ENCODE measurements around the gene PKP3.
"Not testable (repeated sequence)": the region's sequence is repeated elsewhere in the genome, so short reads cannot be mapped to it uniquely, and the experiment has no call there.

Gene PKP3

GRCh38 chr11:424232-424631 lies 30.2 kb downstream of the PKP3 start:
- no peak overlapping the region for H3K4me3 ChIP-seq (ENCODE audit: low read length)

GRCh38 chr11:424766-425165 lies 30.8 kb downstream of the PKP3 start:
- not testable (repeated sequence) for H4K20me1 ChIP-seq (ENCODE audit: insufficient read depth, low read length); H3K4me3 ChIP-seq (ENCODE audit: low read length); H2AFZ ChIP-seq (ENCODE audit: low read length); DNase-seq; H3K4me1 ChIP-seq (ENCODE audit: low read length); H3K9me3 ChIP-seq (replicated peaks; ENCODE audit: insufficient read depth, low read length); H3K36me3 ChIP-seq (replicated peaks; ENCODE audit: insufficient read depth, low read length); H3K9ac ChIP-seq (ENCODE audit: low read length); H3K79me2 ChIP-seq (ENCODE audit: low read length); H3K27ac ChIP-seq (ENCODE audit: low read length); H3F3A ChIP-seq (ENCODE audit: insufficient read depth, low read length); H3K4me2 ChIP-seq (ENCODE audit: low read depth, low read length); H3K9me2 ChIP-seq (replicated peaks; ENCODE audit: insufficient read depth, low read length)
- peaks cover 45% of the 10 kb centered on the region for H3K27me3 ChIP-seq (replicated peaks; ENCODE audit: insufficient read depth, low read length)

More at GRCh38 chr11:424232-424631, 30.2 kb downstream of the PKP3 start:
- H3K4me2 ChIP-seq (ENCODE audit: low read depth, low read length) = no peak overlapping the region
- no peaks in the 10 kb centered on the region for H3K4me1 ChIP-seq (ENCODE audit: low read length)
- no peak overlapping the region for H3K27ac ChIP-seq (ENCODE audit: low read length)
- H4K20me1 ChIP-seq (ENCODE audit: insufficient read depth, low read length) = no peaks in the 10 kb centered on the region
- H3K79me2 ChIP-seq (ENCODE audit: low read length) = no peaks in the 10 kb centered on the region
- no peaks in the 10 kb centered on the region for H3K36me3 ChIP-seq (replicated peaks; ENCODE audit: insufficient read depth, low read length)
- no peaks in the 10 kb centered on the region for H3K9me3 ChIP-seq (replicated peaks; ENCODE audit: insufficient read depth, low read length)
- H2AFZ ChIP-seq (ENCODE audit: low read length) = no peak overlapping the region
- TF ChIP-seq EZH2 (optimal IDR thresholded peaks at IDR 0.05; ENCODE audit: low read depth, low read length) = no peak
- no peak for TF ChIP-seq CTCF (IDR thresholded peaks at IDR 0.05; ENCODE audit: low read length)
- TF ChIP-seq EZH2phosphoT487 (IDR thresholded peaks at IDR 0.05; ENCODE audit: low read length) = no peak
- no peaks in the 10 kb centered on the region for H3K9me2 ChIP-seq (replicated peaks; ENCODE audit: insufficient read depth, low read length)
- no peaks in the 10 kb centered on the region for H3F3A ChIP-seq (ENCODE audit: insufficient read depth, low read length)
- peaks cover 50% of the 10 kb centered on the region for H3K27me3 ChIP-seq (replicated peaks; ENCODE audit: insufficient read depth, low read length)
- no peak overlapping the region for H3K9ac ChIP-seq (ENCODE audit: low read length)
- DNase-seq = no peak

GRCh38 chr11:425301-425700 lies 31.3 kb downstream of the PKP3 start:
- no peaks in the 10 kb centered on the region for H4K20me1 ChIP-seq (ENCODE audit: insufficient read depth, low read length)
- no peaks in the 10 kb centered on the region for H3K36me3 ChIP-seq (replicated peaks; ENCODE audit: insufficient read depth, low read length)
- no peak overlapping the region for H2AFZ ChIP-seq (ENCODE audit: low read length)
- H3K4me2 ChIP-seq (ENCODE audit: low read depth, low read length) = no peak overlapping the region
- H3K27me3 ChIP-seq (replicated peaks; ENCODE audit: insufficient read depth, low read length) = peaks cover 42% of the 10 kb centered on the region
- no peaks in the 10 kb centered on the region for H3K4me1 ChIP-seq (ENCODE audit: low read length)
- DNase-seq = no peak
- TF ChIP-seq EZH2phosphoT487 (IDR thresholded peaks at IDR 0.05; ENCODE audit: low read length) (no peak), CTCF (IDR thresholded peaks at IDR 0.05; ENCODE audit: low read length) (no peak), EZH2 (optimal IDR thresholded peaks at IDR 0.05; ENCODE audit: low read depth, low read length) (no peak)
- H3K4me3 ChIP-seq (ENCODE audit: low read length) = no peak overlapping the region
- H3K9ac ChIP-seq (ENCODE audit: low read length) = no peak overlapping the region
- no peak overlapping the region for H3K27ac ChIP-seq (ENCODE audit: low read length)
- no peaks in the 10 kb centered on the region for H3F3A ChIP-seq (ENCODE audit: insufficient read depth, low read length)
- H3K9me3 ChIP-seq (replicated peaks; ENCODE audit: insufficient read depth, low read length) = no peaks in the 10 kb centered on the region
- H3K9me2 ChIP-seq (replicated peaks; ENCODE audit: insufficient read depth, low read length) = no peaks in the 10 kb centered on the region
- no peaks in the 10 kb centered on the region for H3K79me2 ChIP-seq (ENCODE audit: low read length)

- Histone ChIP-seq H3K4me2 (ENCODE audit: low read depth, low read length) (no peak overlapping the region), H3K4me1 (ENCODE audit: low read length) (no peaks in the 10 kb centered on the region), H3K4me3 (ENCODE audit: low read length) (no peak overlapping the region), H3K36me3 (replicated peaks; ENCODE audit: insufficient read depth, low read length) (no peaks in the 10 kb centered on the region), H3K27ac (ENCODE audit: low read length) (no peak overlapping the region), H3K9me3 (replicated peaks; ENCODE audit: insufficient read depth, low read length) (no peaks in the 10 kb centered on the region), H4K20me1 (ENCODE audit: insufficient read depth, low read length) (no peaks in the 10 kb centered on the region), H3K79me2 (ENCODE audit: low read length) (no peaks in the 10 kb centered on the region), H3K9me2 (replicated peaks; ENCODE audit: insufficient read depth, low read length) (no peaks in the 10 kb centered on the region), H2AFZ (ENCODE audit: low read length) (no peak overlapping the region), H3K9ac (ENCODE audit: low read length) (no peak overlapping the region), H3F3A (ENCODE audit: insufficient read depth, low read length) (no peaks in the 10 kb centered on the region), H3K27me3 (replicated peaks; ENCODE audit: insufficient read depth, low read length) (peaks cover 42% of the 10 kb centered on the region)
- no peak for DNase-seq
- TF ChIP-seq CTCF (IDR thresholded peaks at IDR 0.05; ENCODE audit: low read length) (no peak), EZH2phosphoT487 (IDR thresholded peaks at IDR 0.05; ENCODE audit: low read length) (no peak), EZH2 (optimal IDR thresholded peaks at IDR 0.05; ENCODE audit: low read depth, low read length) (no peak)
Measured at GRCh38 chr11:426851-427250, 32.8 kb downstream of the PKP3 start.
